C4-2B (cell line): ENCODE results near the gene THADA.
"Not testable (repeated sequence)": the region's sequence is repeated elsewhere in the genome, so short reads cannot be mapped to it uniquely, and the experiment has no call there.

Source experiments
- H3K27ac ChIP-seq: fragments of 450-650 bp; 2 replicates; pipeline ENCODE4 v1.5.1; 2017
- ZFX ChIP-seq: fragments of 450-650 bp; IDR thresholded peaks from 2 replicates; pipeline ENCODE4 v1.6.1; 2017
- TF ChIP-seq, protein P1 (sequence below): fragments of 450-650 bp; conservative IDR thresholded peaks from 2 replicates; pipeline ENCODE4 v1.5.1; 2017; ENCODE audit warnings: mild to moderate bottlenecking

THADA gene

DNA sequence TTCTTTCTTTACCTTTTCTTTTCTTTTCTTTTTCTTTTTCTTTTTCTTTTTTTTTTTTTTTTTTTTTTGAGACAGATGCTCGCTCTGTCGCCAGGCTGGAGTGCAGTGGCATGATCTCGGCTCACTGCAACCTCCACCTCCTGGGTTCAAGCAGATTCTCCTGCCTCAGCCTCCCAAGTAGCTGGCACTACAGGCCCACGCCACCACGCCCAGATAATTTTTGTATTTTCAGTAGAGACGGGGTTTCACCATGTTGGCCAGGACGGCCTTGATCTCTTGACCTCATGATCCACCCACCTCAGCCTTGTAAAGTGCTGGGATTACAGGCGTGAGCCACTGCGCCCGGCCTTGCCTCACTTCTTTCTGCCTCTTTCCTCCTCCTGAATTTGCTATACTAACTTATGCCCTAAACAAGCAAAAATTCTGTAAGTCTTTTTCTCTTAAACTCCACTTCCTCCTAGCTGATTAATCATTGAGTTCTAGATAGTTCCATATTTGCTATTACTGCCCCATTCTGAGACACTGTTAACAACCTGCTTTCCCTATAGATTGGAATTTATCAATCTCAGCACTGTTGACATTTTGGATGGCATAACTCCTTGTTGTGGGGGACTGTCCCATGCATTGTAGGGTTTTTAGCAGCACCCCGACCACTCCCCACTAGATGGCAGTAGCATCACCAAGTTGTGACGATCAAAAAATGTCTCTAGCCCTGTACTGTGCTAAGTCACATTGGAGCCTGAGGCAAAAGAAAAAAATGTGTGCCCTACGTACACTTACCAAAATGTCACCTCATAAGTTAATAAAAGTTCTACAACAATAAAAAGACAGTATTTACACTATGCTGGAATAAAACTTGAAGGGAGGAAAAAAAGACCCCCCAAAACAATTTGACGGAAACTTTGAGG, 16.4 kb upstream of the THADA start:
- TF ChIP-seq, protein P1, sequence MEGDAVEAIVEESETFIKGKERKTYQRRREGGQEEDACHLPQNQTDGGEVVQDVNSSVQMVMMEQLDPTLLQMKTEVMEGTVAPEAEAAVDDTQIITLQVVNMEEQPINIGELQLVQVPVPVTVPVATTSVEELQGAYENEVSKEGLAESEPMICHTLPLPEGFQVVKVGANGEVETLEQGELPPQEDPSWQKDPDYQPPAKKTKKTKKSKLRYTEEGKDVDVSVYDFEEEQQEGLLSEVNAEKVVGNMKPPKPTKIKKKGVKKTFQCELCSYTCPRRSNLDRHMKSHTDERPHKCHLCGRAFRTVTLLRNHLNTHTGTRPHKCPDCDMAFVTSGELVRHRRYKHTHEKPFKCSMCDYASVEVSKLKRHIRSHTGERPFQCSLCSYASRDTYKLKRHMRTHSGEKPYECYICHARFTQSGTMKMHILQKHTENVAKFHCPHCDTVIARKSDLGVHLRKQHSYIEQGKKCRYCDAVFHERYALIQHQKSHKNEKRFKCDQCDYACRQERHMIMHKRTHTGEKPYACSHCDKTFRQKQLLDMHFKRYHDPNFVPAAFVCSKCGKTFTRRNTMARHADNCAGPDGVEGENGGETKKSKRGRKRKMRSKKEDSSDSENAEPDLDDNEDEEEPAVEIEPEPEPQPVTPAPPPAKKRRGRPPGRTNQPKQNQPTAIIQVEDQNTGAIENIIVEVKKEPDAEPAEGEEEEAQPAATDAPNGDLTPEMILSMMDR: peak; percentile 80
- TF ChIP-seq ZFX: no peak

DNA sequence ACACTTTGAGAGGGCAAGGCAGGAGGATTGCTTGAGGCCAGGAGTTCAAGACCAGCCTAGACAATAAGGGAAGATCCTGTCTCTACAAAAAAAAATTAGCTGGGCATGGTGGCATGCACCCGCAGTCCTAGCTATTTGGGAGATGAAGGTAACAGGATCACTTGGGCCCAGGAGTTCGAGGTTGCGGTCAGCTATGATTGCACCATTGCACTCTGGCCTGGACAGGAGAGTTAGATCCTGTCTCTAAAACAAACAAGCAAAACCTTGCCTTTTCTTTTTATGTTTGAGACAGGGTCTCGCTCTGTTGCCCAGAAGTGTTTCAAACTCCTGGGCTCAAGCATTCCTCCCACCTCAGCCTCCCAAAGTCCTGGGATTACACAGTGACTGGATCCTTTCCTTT, 14.5 kb upstream of the THADA start:
- TF ChIP-seq, protein P1: no peak
- TF ChIP-seq ZFX: no peak
- H3K27ac ChIP-seq: no peak overlapping the region

More for the DNA sequence above, 16.4 kb upstream of the THADA start:
- H3K27ac ChIP-seq: no peak overlapping the region

DNA sequence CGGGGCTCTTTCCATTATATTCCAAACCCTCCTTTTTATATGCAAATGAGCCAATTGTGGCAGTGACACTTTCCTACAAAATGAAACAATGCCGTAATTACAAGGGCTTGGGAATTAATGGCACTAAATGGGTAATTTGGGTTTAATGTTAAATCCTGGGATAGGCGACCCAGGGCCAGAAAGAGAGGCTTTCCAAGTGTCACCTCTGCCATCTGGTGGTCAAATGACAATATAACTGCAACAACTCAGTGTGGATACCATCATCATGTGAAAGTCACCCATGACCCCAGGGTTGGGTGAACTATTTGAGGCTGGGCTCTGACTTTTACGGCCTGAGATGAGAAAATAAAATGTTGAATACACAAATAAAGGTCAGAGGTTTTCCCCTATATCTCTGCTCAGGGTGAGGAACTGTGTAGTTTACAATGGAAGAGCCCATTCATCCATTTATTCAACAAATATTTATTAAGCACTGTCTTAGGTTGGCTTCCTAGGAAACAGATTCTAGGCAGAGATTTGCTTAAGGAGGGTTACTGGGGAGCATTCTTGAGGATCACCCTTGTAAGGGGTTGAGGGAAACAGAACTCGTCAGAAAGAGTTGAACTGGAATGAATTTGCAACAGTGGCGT, 13.6 kb upstream of the THADA start:
- no peak overlapping the region for H3K27ac ChIP-seq
- TF ChIP-seq ZFX: no peak
- TF ChIP-seq, protein P1: peak; percentile 73

DNA sequence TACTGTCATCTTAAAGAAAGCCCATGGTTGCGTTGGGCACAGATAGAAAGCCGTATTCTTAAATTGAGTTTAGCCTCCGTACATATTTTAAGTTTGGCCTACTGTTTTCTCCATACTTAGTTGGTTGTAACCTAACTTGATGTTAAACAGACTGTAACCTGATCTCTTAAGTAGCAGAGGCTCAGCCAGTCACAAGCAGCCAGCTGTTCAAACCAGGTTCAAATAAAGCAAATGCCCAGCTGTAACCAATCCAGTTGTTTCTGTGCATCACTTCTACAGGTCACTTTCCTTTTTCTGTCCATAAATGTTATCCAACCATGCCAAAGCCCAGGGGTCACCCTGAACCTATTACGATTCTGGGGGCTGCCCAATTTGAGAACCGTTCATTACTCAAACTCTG, 10.0 kb upstream of the THADA start:
- no peak overlapping the region for H3K27ac ChIP-seq
- TF ChIP-seq, protein P1: no peak
- TF ChIP-seq ZFX: no peak

DNA sequence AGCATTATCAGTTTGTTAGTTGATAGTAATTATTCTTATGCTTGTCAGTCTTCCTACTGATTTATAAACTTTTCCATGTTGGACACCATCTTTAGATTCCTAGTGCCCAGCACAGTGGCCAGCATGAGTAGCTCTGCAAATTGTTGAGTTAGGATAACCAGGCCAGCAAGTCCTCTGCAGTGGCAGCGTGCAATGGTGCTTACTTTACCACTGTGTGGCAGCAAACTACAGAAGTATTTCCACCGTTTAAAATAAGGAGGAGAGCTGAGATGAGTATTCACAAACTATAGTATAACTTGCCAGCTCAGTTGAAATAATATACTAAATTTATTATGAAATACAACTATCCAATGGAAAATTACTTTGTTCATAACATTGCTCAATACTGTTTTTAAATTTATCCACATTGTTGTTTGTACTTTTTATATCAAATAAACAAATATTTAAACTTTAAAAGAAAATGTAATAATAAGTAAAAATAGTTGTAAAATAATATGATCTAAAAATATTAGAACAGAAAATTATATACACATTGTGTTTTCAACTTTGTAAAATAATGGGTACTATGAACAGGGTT, 9.3 kb upstream of the THADA start:
- no peak overlapping the region for H3K27ac ChIP-seq
- TF ChIP-seq ZFX: no peak
- TF ChIP-seq, protein P1: peak; percentile 60

DNA sequence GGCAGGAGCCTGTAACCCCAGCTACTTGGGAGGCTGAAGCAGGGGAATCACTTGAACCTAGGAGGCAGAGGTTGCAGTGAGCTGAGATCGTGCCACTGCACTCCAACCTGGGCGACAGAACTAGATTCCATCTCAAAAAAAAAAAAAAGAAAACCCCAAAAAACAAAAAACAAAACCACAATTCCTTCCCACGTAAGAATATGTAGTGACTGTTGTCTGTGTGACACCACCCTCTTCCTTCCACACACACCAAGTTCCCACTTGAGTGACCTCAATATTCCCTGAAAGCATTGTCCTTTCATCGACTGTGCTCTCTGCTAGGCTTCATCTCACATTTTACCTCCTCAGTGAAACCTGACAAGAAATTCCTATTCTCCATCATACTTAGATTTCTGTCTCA, 8.8 kb upstream of the THADA start:
- TF ChIP-seq, protein P1: no peak
- TF ChIP-seq ZFX: no peak
- H3K27ac ChIP-seq: no peak overlapping the region

DNA sequence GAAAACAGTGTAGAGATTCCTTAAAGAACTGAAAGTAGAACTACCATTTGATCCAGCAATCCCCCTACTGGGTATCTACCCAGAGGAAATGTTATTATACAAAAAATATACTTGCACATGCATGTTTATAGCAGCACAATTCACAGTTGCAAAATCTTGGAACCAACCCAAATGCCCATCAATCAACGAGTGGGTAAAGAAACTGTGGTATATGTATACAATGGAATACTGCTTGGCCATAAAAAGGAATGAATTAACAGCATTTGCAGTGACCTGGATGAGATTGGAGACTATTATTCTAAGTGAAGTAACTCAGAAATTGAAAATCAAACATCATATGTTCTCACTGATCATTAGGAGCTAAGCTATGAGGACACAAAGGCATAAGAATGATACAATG, 4.8 kb upstream of the THADA start:
- H3K27ac ChIP-seq: not testable (repeated sequence)
